Measurements from ENCODE around the gene MGAM2.

- no peak for TF ChIP-seq STAT1 (IDR thresholded peaks at IDR 0.05; ENCODE audit: unreplicated experiment)
- TF ChIP-seq, protein P1, sequence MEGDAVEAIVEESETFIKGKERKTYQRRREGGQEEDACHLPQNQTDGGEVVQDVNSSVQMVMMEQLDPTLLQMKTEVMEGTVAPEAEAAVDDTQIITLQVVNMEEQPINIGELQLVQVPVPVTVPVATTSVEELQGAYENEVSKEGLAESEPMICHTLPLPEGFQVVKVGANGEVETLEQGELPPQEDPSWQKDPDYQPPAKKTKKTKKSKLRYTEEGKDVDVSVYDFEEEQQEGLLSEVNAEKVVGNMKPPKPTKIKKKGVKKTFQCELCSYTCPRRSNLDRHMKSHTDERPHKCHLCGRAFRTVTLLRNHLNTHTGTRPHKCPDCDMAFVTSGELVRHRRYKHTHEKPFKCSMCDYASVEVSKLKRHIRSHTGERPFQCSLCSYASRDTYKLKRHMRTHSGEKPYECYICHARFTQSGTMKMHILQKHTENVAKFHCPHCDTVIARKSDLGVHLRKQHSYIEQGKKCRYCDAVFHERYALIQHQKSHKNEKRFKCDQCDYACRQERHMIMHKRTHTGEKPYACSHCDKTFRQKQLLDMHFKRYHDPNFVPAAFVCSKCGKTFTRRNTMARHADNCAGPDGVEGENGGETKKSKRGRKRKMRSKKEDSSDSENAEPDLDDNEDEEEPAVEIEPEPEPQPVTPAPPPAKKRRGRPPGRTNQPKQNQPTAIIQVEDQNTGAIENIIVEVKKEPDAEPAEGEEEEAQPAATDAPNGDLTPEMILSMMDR (conservative IDR thresholded peaks at IDR 0.05; ENCODE audit: low read depth in 2 of 2) = no peak
- TF ChIP-seq, protein P2, sequence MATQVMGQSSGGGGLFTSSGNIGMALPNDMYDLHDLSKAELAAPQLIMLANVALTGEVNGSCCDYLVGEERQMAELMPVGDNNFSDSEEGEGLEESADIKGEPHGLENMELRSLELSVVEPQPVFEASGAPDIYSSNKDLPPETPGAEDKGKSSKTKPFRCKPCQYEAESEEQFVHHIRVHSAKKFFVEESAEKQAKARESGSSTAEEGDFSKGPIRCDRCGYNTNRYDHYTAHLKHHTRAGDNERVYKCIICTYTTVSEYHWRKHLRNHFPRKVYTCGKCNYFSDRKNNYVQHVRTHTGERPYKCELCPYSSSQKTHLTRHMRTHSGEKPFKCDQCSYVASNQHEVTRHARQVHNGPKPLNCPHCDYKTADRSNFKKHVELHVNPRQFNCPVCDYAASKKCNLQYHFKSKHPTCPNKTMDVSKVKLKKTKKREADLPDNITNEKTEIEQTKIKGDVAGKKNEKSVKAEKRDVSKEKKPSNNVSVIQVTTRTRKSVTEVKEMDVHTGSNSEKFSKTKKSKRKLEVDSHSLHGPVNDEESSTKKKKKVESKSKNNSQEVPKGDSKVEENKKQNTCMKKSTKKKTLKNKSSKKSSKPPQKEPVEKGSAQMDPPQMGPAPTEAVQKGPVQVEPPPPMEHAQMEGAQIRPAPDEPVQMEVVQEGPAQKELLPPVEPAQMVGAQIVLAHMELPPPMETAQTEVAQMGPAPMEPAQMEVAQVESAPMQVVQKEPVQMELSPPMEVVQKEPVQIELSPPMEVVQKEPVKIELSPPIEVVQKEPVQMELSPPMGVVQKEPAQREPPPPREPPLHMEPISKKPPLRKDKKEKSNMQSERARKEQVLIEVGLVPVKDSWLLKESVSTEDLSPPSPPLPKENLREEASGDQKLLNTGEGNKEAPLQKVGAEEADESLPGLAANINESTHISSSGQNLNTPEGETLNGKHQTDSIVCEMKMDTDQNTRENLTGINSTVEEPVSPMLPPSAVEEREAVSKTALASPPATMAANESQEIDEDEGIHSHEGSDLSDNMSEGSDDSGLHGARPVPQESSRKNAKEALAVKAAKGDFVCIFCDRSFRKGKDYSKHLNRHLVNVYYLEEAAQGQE (IDR thresholded peaks at IDR 0.05; ENCODE audit: unreplicated experiment) = no peak
These were observed 66.4 kb downstream of the MGAM2 start for GRCh38 chr7:142177869-142178268.
